Dedifferentiated amniotic fluid mesenchymal stem cell (primary cell): ENCODE data around the gene CEP120.

Source experiments
- DNase-seq: peaks from one replicate; pipeline ENCODE4 v3.0.0-alpha.2; 2016; ENCODE audit errors: extremely low spot score

CEP120 gene

DNA sequence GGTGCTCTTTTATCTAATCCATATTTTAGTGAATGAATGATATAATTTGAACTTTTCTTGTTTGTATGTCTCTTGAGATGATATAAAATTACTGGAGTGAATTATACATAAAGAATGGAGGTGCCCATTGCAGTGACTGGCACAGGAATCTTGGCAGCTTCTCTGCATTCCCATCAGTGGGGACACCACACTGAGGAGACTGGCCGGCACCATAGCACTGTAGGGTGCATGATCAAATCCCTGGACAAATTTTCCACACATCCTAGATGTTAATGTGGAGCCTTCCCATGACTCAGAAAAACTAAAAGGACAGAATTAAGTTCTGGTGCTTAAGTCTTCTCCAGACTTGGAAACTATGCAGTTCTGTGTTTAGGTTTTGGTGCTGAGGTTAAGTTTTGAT, 124.1 kb downstream of the CEP120 start:
- no peak for DNase-seq

DNA sequence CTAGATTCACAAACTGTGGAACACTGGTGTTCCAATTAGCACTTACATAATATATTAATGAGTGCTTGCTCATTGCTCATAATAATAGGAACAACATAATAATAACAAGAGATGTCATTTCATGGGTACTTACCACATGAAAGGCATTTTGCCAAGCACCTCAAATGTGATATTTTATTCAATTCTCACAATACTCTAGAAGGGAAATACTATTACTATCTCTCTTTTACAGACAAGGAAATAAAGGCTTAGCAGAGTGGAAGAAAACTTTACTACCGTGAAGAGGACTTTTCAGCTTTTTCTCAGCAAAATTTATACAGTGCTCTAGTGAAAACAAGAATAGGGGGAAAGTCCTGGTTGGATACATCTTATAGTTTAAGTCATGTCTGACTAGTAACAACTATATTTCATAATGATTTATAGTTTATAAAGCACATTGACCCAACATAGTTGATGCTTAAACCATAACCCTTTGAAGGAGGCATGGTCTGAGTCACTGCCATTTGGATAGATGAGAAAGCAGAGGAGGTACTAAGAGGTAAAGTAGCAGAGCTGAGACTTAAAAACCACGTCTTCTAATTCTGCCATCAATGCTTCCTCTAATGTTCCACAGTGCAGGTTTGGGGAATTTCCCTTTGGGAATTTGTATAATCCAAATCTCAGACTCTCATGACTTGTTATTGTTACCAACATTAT, 124.7 kb downstream of the CEP120 start:
- DNase-seq, result no peak

DNA sequence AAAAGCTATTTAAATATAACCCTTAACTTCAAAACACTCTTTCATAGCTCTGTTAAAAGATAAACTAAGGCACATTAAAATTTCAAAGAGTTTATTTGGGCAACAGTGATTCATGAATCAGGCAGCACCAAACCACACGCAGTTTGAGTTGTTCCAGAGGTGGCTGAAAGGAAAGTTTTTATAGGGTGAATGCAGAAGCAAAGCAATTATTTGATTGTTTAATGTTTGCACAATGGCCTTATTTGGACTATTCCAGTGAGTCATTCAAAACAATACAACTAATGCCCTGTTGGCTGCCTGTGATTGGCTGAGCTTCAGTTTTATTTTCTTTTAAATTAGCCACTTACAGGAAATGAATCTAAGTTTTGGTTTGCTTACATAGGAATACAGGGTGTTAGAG, 125.3 kb downstream of the CEP120 start:
- no peak for DNase-seq

DNA sequence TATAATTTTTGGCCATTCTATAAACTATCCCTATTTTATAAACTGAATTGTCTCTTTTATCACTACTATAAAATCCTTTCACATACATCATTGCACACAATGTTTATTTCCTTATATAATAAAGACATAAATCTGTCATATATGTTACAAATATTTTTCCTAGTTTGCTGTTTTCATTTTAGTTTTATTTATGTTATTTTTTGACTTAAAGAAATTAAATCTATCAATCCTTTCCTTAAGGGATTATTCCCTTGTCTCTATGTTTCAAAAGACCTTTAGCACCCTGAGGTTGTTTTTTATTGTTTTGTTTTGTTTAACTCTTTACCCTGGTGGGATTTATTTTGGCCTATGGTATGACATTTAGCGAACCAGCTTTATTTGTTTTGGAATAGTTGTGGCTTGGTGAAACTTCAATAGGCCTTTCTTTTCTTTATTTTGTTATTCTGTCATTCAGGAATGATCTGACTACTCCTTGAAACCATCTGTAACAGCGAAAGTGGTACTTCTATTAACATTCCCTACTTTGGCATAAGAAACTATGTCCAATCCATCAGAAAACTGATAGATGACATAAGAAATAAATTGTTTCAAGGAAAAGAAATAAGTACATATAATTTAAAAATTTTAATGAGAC, 125.9 kb downstream of the CEP120 start:
- no peak for DNase-seq
